GM23338 (cell line): ENCODE data around the gene SLX4IP.

Experiments used
- CREB1 ChIP-seq: fragments of 250-450 bp; sonication (Bioruptor Pico); IDR thresholded peaks from 2 replicates; pipeline ENCODE4 v1.5.0; 2020; ENCODE audit warnings: low read depth, mild to moderate bottlenecking, moderate library complexity
- CTCF ChIP-seq, 2 experiments: fragments of 200-600 bp in 1 of 2; sonication (generic) in 1 of 2; conservative IDR thresholded peaks; 2 replicates each; pipeline versions ENCODE4 v1.5.1 to v1.6.1; 2016 to 2017; ENCODE audit warnings: antibody characterized with exemption in 2 of 2, low read depth in 2 of 2, mild to moderate bottlenecking in 2 of 2, moderate library complexity in 1 of 2
- EZH2 ChIP-seq: fragments of 200-600 bp; sonication (generic); IDR thresholded peaks from one replicate; pipeline ENCODE4 v1.8.0; 2017; ENCODE audit warnings: antibody characterized with exemption, mild to moderate bottlenecking, low read depth; ENCODE audit not compliant: unreplicated experiment
- EZH2phosphoT487 ChIP-seq: fragments of 200-600 bp; sonication (generic); IDR thresholded peaks from one replicate; pipeline ENCODE4 v1.8.1; 2018; ENCODE audit warnings: antibody characterized with exemption; ENCODE audit not compliant: unreplicated experiment
- POLR2AphosphoS5 ChIP-seq: IDR thresholded peaks from 2 replicates; pipeline ENCODE4 v1.6.1; 2016; ENCODE audit warnings: antibody characterized with exemption, low read depth
- REST ChIP-seq: IDR thresholded peaks from one replicate; pipeline ENCODE4 v1.6.1; 2018; ENCODE audit warnings: antibody characterized with exemption; ENCODE audit not compliant: unreplicated experiment
- ZNF114 ChIP-seq: fragments of 250-450 bp; sonication (Bioruptor Pico); IDR thresholded peaks from 2 replicates; pipeline ENCODE4 v1.5.0; 2020; ENCODE audit warnings: mild to moderate bottlenecking, moderate library complexity

- TF ChIP-seq CTCF (conservative IDR thresholded peaks at IDR 0.05; ENCODE audit: low read depth in 2 of 2) (no peak), REST (no peak), EZH2 (no peak), ZNF114 (CRISPR knock-in tag) (no peak), CREB1 (no peak), POLR2AphosphoS5 (no peak), EZH2phosphoT487 (no peak)
Observed at GRCh38 chr20:10590950-10591671, 156.0 kb downstream of the SLX4IP start.
